ENCODE data around the gene VAT1L.

- no peak for TF ChIP-seq REST (IDR thresholded peaks at IDR 0.05; ENCODE audit: low read depth)
- TF ChIP-seq RAD21 (IDR thresholded peaks at IDR 0.05; ENCODE audit: low read depth): no peak
- TF ChIP-seq TAF1 (IDR thresholded peaks at IDR 0.05; ENCODE audit: low read depth): no peak
- no peak for TF ChIP-seq TCF12 (IDR thresholded peaks at IDR 0.05; ENCODE audit: low read depth)
- TF ChIP-seq EP300 (IDR thresholded peaks at IDR 0.05; ENCODE audit: borderline replicate concordance): no peak
- TF ChIP-seq TEAD4 (IDR thresholded peaks at IDR 0.05): no peak
- TF ChIP-seq ZBTB7A (IDR thresholded peaks at IDR 0.05; ENCODE audit: low read depth): no peak
- no peak for TF ChIP-seq FOXM1 (IDR thresholded peaks at IDR 0.05; ENCODE audit: borderline replicate concordance, low read depth)
- TF ChIP-seq, protein P1, sequence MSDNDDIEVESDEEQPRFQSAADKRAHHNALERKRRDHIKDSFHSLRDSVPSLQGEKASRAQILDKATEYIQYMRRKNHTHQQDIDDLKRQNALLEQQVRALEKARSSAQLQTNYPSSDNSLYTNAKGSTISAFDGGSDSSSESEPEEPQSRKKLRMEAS (IDR thresholded peaks at IDR 0.05): no peak
- TF ChIP-seq CEBPB (IDR thresholded peaks at IDR 0.05): no peak
- TF ChIP-seq, protein P2, sequence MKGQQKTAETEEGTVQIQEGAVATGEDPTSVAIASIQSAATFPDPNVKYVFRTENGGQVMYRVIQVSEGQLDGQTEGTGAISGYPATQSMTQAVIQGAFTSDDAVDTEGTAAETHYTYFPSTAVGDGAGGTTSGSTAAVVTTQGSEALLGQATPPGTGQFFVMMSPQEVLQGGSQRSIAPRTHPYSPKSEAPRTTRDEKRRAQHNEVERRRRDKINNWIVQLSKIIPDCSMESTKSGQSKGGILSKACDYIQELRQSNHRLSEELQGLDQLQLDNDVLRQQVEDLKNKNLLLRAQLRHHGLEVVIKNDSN (IDR thresholded peaks at IDR 0.05): no peak
- no peak for TF ChIP-seq CREB1 (IDR thresholded peaks at IDR 0.05; ENCODE audit: low read depth)
- TF ChIP-seq YY1 (IDR thresholded peaks at IDR 0.05; ENCODE audit: low read depth): no peak
Measured at GRCh38 chr16:77970371-77970770, 182.0 kb downstream of the VAT1L start.
